HFFc6 (cell line): ENCODE data around the gene CFAP251. TPM values are rescaled to one million over a fixed set of nuclear protein-coding genes. Genes with fewer than 3 reads are reported as not detected.

ENCODE experiments used
- DNase-seq: peaks from one replicate; pipeline ENCODE4 v3.0.0-alpha.2; 2018
- H3K27ac Mint-ChIP-seq: 2 replicates; pipeline ENCODE4 v1.8.0; 2020; ENCODE audit warnings: mild to moderate bottlenecking, mixed read lengths
- H3K27me3 Mint-ChIP-seq: 2 replicates; pipeline ENCODE4 v1.8.0; 2021; ENCODE audit warnings: mild to moderate bottlenecking, moderate library complexity, mixed read lengths; ENCODE audit not compliant: insufficient read depth
- H3K36me3 Mint-ChIP-seq: 2 replicates; pipeline ENCODE4 v1.8.0; 2021; ENCODE audit warnings: low read depth, mixed read lengths
- H3K4me1 Mint-ChIP-seq: 2 replicates; pipeline ENCODE4 v1.8.0; 2020; ENCODE audit warnings: low read depth, mixed read lengths
- H3K4me3 Mint-ChIP-seq: 2 replicates; pipeline ENCODE4 v1.8.0; 2020; ENCODE audit warnings: mild to moderate bottlenecking, moderate library complexity, mixed read lengths
- H3K9me3 Mint-ChIP-seq: 2 replicates; pipeline ENCODE4 v1.8.0; 2020; ENCODE audit warnings: mild to moderate bottlenecking, mixed read lengths
- CTCF ChIP-seq: fragments of 200-600 bp; sonication (generic); IDR thresholded peaks from 2 replicates; pipeline ENCODE4 v1.5.0; 2021; ENCODE audit warnings: antibody characterized with exemption, mild to moderate bottlenecking
- total RNA-seq, 6 experiments: library from RNA; stranded (reverse); fragmentation: NEBNext Ultra II Directional; extraction: Animal tissue kit (Norgen Biotek cat#: 25700); gene quantifications; 2 replicates in 1 of 6; 3 replicates in 5 of 6; pipeline ENCODE4 v1.2.3, GENCODE V29; 2021

CFAP251 gene
- total RNA-seq, 6 experiments from 2014 or later, result 0.66 to 4.2 (median 3.3) TPM

GRCh38 chr12:121932914-121933521, 14.6 kb downstream of the CFAP251 start:
- no peak for DNase-seq
- Mint-ChIP-seq H3K4me1 (peaks cover 21% of the 10 kb centered on the region), H3K27me3 (no peaks in the 10 kb centered on the region; the same call in 1 of the 2 replicates), H3K27ac (no peak overlapping the region), H3K4me3 (no peak overlapping the region), H3K9me3 (peaks cover 10% of the 10 kb centered on the region; the same call in 1 of the 2 replicates), H3K36me3 (peaks cover 63% of the 10 kb centered on the region)
- no peak for TF ChIP-seq CTCF

GRCh38 chr12:121933522-121934308, 15.3 kb downstream of the CFAP251 start:
- Mint-ChIP-seq H3K9me3 (peaks cover 10% of the 10 kb centered on the region; the same call in 1 of the 2 replicates), H3K4me3 (no peak overlapping the region), H3K27me3 (no peaks in the 10 kb centered on the region; the same call in 1 of the 2 replicates), H3K27ac (no peak overlapping the region; the same call in 1 of the 2 replicates), H3K36me3 (peaks cover 65% of the 10 kb centered on the region), H3K4me1 (peaks cover 19% of the 10 kb centered on the region)
- TF ChIP-seq CTCF, result no peak
- DNase-seq, result no peak

GRCh38 chr12:121934309-121934664, 15.9 kb downstream of the CFAP251 start:
- Mint-ChIP-seq H3K27me3 (no peaks in the 10 kb centered on the region; the same call in 1 of the 2 replicates), H3K9me3 (peaks cover 10% of the 10 kb centered on the region; the same call in 1 of the 2 replicates), H3K36me3 (peaks cover 69% of the 10 kb centered on the region), H3K27ac (no peak overlapping the region; the same call in 1 of the 2 replicates), H3K4me3 (no peak overlapping the region), H3K4me1 (peaks cover 19% of the 10 kb centered on the region)
- DNase-seq, result no peak
- TF ChIP-seq CTCF, result no peak

- Mint-ChIP-seq H3K4me1 (peaks cover 19% of the 10 kb centered on the region), H3K9me3 (peaks cover 10% of the 10 kb centered on the region; the same call in 1 of the 2 replicates), H3K27ac (no peak overlapping the region), H3K36me3 (peaks cover 62% of the 10 kb centered on the region), H3K4me3 (no peak overlapping the region), H3K27me3 (no peaks in the 10 kb centered on the region)
- no peak for TF ChIP-seq CTCF
- DNase-seq, result no peak
These were observed 19.3 kb downstream of the CFAP251 start for GRCh38 chr12:121937654-121938053.

GRCh38 chr12:121939186-121939585, 20.8 kb downstream of the CFAP251 start:
- H3K9me3 Mint-ChIP-seq, result peaks cover 10% of the 10 kb centered on the region; the same call in 1 of the 2 replicates
- no peak overlapping the region for H3K4me3 Mint-ChIP-seq
- TF ChIP-seq CTCF, result no peak
- H3K27me3 Mint-ChIP-seq, result no peaks in the 10 kb centered on the region
- peaks cover 5% of the 10 kb centered on the region for H3K4me1 Mint-ChIP-seq
- peaks cover 54% of the 10 kb centered on the region for H3K36me3 Mint-ChIP-seq
- no peak for DNase-seq
- H3K27ac Mint-ChIP-seq, result no peak overlapping the region
